Upper lobe of left lung (tissue), 6 donors: ENCODE data around the gene NPFFR1. TPM values are rescaled to one million over a fixed set of nuclear protein-coding genes. Genes with fewer than 3 reads are reported as not detected.
A peak's percentile ranks its signal among the peaks of the same experiment; 100 is the strongest.
"Not testable (repeated sequence)": the region's sequence is repeated elsewhere in the genome, so short reads cannot be mapped to it uniquely, and the experiment has no call there.

Source experiments
- ATAC-seq, 2 donors: fragments of 200-7000 bp; cut with Tn5 transposase; one replicate each; pipeline ENCODE4 v1.9.1; 2022; ENCODE audit warnings: mild to moderate bottlenecking in 2 of 2, moderate library complexity in 2 of 2; ENCODE audit not compliant: low FRiP score in 2 of 2
- DNase-seq, 2 donors: peaks; one replicate each; pipeline ENCODE4 v3.0.0-alpha.2; 2019 to 2020
- H3K27ac ChIP-seq, 4 donors: fragments of 200-600 bp; sonication (generic); one replicate each; pipeline ENCODE4 v1.5.1; 2016 to 2019
- H3K27me3 ChIP-seq, 4 donors: fragments of 200-600 bp; sonication (generic); one replicate each; pipeline ENCODE4 v1.5.1; 2017 to 2019
- H3K36me3 ChIP-seq, 4 donors: fragments of 200-600 bp; sonication (generic); one replicate each; pipeline ENCODE4 v1.5.1; 2016 to 2019
- H3K4me1 ChIP-seq, 4 donors: fragments of 200-600 bp; sonication (generic); one replicate each; pipeline ENCODE4 v1.5.1; 2018 to 2019
- H3K4me3 ChIP-seq, 4 donors: fragments of 200-600 bp; sonication (generic); one replicate each; pipeline ENCODE4 v1.5.1; 2017 to 2019; ENCODE audit warnings: mild to moderate bottlenecking in 2 of 4, moderate library complexity in 1 of 4
- H3K9me3 ChIP-seq, 4 donors: fragments of 200-600 bp; sonication (generic); one replicate each; pipeline ENCODE4 v1.5.1; 2018 to 2019
- CTCF ChIP-seq, 6 experiments: fragments of 450-650 bp in 4 of 6; fragments of 200-600 bp in 2 of 6; sonication (generic) in 2 of 6; IDR thresholded peaks; one replicate each; pipeline ENCODE4 v1.5.1; 2016 to 2019; ENCODE audit warnings: antibody characterized with exemption in 6 of 6
- EP300 ChIP-seq, 4 donors: sonication (generic); formaldehyde crosslinking; IDR thresholded peaks; one replicate each; pipeline ENCODE4 v1.5.1; 2017; ENCODE audit warnings: antibody characterized with exemption in 4 of 4, control low read depth in 2 of 4
- POLR2A ChIP-seq, 4 donors: fragments of 450-650 bp; IDR thresholded peaks; one replicate each; pipeline ENCODE4 v1.5.1; 2016 to 2017; ENCODE audit warnings: antibody characterized with exemption in 4 of 4, mild to moderate bottlenecking in 2 of 4
- POLR2AphosphoS5 ChIP-seq, 2 donors: sonication (generic); formaldehyde crosslinking; IDR thresholded peaks; one replicate each; pipeline ENCODE4 v1.5.1; 2017; ENCODE audit warnings: antibody characterized with exemption in 2 of 2
- WGBS, 2 donors: methylation state at CpG; one replicate each; pipeline ENCODE4 v1.1.5; 2017 to 2018; 5-methylcytosine and 5-hydroxymethylcytosine counted together
- total RNA-seq, 6 donors: library from RNA; depleted of rRNA in 4 of 6; stranded (reverse); fragments of >200 nt in 4 of 6; gene quantifications; one replicate each; pipeline versions ENCODE4 v1.1.0 to v1.2.1, GENCODE V29; 2016 to 2021
- donor health status: DM: no; HTN: no; CAD: no; lungs with moderate emphysema.
- donor health status: DM: no; HTN: yes; CAD: no; lungs with severe emphysema.

The NPFFR1 gene
- total RNA-seq, 6 donors from 2014 or later = 0.15 to 1.0 (median 0.29) TPM

DNA sequence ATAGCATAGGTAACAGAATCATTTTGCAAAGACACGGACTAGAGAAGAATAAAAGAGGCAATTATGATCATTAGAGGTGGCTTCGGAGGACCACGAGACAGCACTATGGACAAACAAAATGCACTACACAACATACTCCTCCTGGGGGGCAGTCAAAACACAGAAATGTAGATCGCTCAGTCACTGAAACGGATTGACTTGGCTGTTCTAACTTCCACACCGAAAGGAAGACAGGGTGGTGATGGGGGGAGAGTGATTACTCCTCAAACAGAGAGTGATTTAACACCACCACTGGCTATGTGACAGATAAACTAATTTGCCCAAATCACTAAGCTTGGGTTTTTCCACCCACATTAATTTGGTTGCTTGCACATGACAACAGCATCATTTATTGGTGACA, 36.4 kb downstream of the NPFFR1 start:
- Histone ChIP-seq H3K9me3 (no peaks in the 10 kb centered on the region), H3K27me3 (no peaks in the 10 kb centered on the region), H3K4me1 (no peaks in the 10 kb centered on the region), H3K27ac (no peak overlapping the region), H3K4me3 (no peak overlapping the region), H3K36me3 (no peaks in the 10 kb centered on the region)
- no peak for DNase-seq
- ATAC-seq = no peak
- TF ChIP-seq POLR2AphosphoS5 (IDR thresholded peaks at IDR 0.05) = no peak
- no peak for TF ChIP-seq CTCF (IDR thresholded peaks at IDR 0.05)
- no peak for TF ChIP-seq EP300 (IDR thresholded peaks at IDR 0.05)
- no peak for TF ChIP-seq POLR2A (IDR thresholded peaks at IDR 0.05)
- 70 to 83% methylated on average over 6 of the region's 6 CpGs for WGBS, 2 donors

GRCh38 chr10:70241081-70241480, 42.7 kb downstream of the NPFFR1 start:
- Histone ChIP-seq H3K36me3 (no peaks in the 10 kb centered on the region), H3K27ac (no peak overlapping the region), H3K4me3 (no peak overlapping the region), H3K27me3 (no peaks in the 10 kb centered on the region), H3K4me1 (peaks cover 0 to 7% (median 0%) of the 10 kb centered on the region in 4 donors), H3K9me3 (no peaks in the 10 kb centered on the region)
- no peak for ATAC-seq
- TF ChIP-seq POLR2AphosphoS5 (IDR thresholded peaks at IDR 0.05) (no peak), EP300 (IDR thresholded peaks at IDR 0.05) (no peak), POLR2A (IDR thresholded peaks at IDR 0.05) (no peak), CTCF (IDR thresholded peaks at IDR 0.05) (no peak)
- WGBS, 2 donors = 95 to 96% methylated on average over 3 of the region's 3 CpGs
- no peak for DNase-seq

DNA sequence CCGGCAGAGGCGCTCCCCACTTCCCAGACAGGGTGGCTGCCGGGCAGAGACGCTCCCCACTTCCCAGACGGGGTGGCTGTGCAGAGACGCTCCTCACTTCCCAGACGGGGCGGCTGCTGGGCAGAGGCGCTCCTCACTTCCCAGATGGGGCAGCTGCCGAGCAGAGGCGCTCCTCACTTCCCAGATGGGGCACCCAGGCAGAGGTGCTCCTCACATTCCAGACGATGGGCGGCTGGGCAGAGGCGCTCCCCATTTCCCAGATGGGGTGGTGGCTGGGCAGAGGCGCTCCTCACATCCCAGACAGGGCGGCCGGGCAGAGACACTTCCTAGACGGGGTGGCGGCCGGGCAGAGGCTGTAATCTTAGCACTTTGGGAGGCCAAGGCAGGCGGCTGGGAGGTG, 43.8 kb downstream of the NPFFR1 start:
- ATAC-seq, H3K36me3 ChIP-seq, H3K9me3 ChIP-seq, H3K27ac ChIP-seq, H3K4me1 ChIP-seq, DNase-seq, H3K4me3 ChIP-seq, H3K27me3 ChIP-seq: not testable (repeated sequence)
- 90% methylated on average over 19 of the region's 21 CpGs; no CpG with 5 or more reads in 1 of the 2 donors for WGBS, 2 donors

DNA sequence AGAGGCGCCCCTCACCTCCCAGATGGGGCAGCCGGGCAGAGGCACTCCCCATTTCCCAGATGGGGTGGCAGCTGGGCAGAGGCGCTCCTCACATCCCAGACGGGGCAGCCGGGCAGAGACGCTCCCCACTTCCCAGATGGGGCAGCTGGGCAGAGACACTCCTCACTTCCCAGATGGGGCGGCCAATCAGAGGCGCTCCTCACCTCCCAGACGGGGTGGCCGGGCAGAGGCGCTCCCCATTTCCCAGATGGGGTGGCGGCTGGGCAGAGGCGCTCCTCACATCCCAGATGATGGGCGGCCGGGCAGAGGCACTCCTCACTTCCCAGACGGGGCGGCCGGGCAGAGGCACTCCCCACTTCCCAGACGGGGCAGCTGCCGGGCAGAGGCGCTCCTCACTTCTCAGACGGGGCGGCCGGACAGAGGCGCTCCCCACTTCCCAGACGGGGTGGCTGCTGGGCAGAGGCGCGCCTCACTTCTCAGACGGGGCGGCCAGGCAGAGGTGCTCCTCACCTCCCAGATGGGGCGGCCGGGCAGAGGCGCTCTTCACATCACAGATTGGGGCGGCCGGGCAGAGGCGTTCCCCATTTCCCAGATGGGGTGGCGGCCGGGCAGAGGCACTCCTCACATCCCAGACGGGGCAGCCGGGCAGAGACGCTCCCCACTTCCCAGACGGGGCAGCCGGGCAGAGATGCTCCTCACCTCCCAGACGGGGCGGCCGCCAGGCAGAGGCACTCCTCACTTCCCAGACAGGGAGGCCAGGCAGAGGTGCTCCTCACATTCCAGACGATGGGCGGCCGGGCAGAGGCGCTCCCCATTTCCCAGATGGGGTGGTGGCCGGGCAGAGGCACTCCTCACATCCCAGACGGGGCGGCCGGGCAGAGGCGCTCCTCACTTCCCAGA, 44.5 kb downstream of the NPFFR1 start:
- H3K4me1 ChIP-seq, ATAC-seq, H3K9me3 ChIP-seq, H3K4me3 ChIP-seq, H3K36me3 ChIP-seq, H3K27ac ChIP-seq, H3K27me3 ChIP-seq: not testable (repeated sequence)
- DNase-seq = peak in 1 of 2 donors; percentile 66
- 88 to 94% methylated on average over 13 to 49 of the region's 55 CpGs for WGBS, 2 donors

DNA sequence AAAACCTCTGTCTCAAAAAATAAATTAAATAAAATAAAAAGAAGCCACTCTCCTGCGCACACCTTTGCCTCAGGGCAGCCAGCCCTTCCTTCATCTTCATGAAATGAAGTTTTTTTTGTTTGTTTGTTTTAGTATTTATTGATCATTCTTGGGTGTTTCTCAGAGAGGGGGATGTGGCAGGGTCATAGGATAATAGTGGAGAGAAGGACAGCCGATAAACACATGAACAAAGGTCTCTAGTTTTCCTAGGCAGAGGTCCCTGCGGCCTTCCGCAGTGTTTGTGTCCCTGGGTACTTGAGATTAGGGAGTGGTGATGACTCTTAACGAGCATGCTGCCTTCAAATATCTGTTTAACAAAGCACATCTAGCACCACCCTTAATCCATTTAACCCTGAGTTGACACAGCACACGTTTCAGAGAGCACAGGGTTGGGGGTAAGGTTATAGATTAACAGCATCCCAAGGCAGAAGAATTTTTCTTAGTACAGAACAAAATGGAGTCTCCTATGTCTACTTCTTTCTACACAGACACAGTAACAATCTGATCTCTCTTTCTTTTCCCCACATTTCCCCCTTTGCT, 45.8 kb downstream of the NPFFR1 start:
- Histone ChIP-seq H3K4me1 (peaks cover 6 to 16% (median 9%) of the 10 kb centered on the region in 4 donors), H3K27ac (peak overlapping the region in 1 of 4 donors; percentile 35)
- not testable (repeated sequence) for H3K4me3 ChIP-seq, DNase-seq, H3K27me3 ChIP-seq, ATAC-seq, H3K9me3 ChIP-seq, H3K36me3 ChIP-seq
- WGBS, 2 donors = 66 to 81% methylated on average over 6 of the region's 6 CpGs

- ATAC-seq (peak in 1 of 2 donors; percentile 67), DNase-seq (no peak)
- Histone ChIP-seq H3K4me1 (peaks cover 14 to 39% (median 25%) of the 10 kb centered on the region in 4 donors), H3K9me3 (no peaks in the 10 kb centered on the region), H3K27me3 (no peaks in the 10 kb centered on the region), H3K4me3 (no peak overlapping the region), H3K36me3 (peaks cover 0 to 1% (median under 1%) of the 10 kb centered on the region in 4 donors), H3K27ac (no peak overlapping the region)
- WGBS, 2 donors = 87 to 90% methylated on average over 18 of the region's 18 CpGs
- TF ChIP-seq EP300 (IDR thresholded peaks at IDR 0.05) (no peak), POLR2AphosphoS5 (IDR thresholded peaks at IDR 0.05) (no peak), CTCF (IDR thresholded peaks at IDR 0.05) (no peak)
These were observed 48.9 kb downstream of the NPFFR1 start for GRCh38 chr10:70234668-70235447.
